Duodenal mucosa (tissue), 2 donors: ENCODE results near the gene ZG16.
"Not testable (repeated sequence)": the region's sequence is repeated elsewhere in the genome, so short reads cannot be mapped to it uniquely, and the experiment has no call there.

Source experiments
- H3K27ac ChIP-seq: one replicate; pipeline ENCODE4 v1.7.0; 2013; ENCODE audit warnings: low read depth, low read length
- H3K27me3 ChIP-seq, 2 donors: one replicate each; pipeline ENCODE4 v1.7.0; 2013; ENCODE audit warnings: low read length in 2 of 2, control low read depth in 1 of 2; ENCODE audit not compliant: insufficient read depth in 2 of 2, control insufficient read depth in 1 of 2
- H3K36me3 ChIP-seq, 2 donors: one replicate each; pipeline ENCODE4 v1.7.0; 2013; ENCODE audit warnings: low read length in 2 of 2, control low read depth in 1 of 2; ENCODE audit not compliant: insufficient read depth in 2 of 2, control insufficient read depth in 1 of 2
- H3K4me1 ChIP-seq, 2 donors: one replicate each; pipeline ENCODE4 v1.7.0; 2013; ENCODE audit warnings: low read length in 2 of 2, control low read depth in 1 of 2; ENCODE audit not compliant: insufficient read depth in 2 of 2, control insufficient read depth in 1 of 2
- H3K4me3 ChIP-seq, 2 donors: one replicate each; pipeline ENCODE4 v1.7.0; 2013; ENCODE audit warnings: low read length in 2 of 2, low read depth in 1 of 2
- H3K9ac ChIP-seq, 2 donors: one replicate each; pipeline ENCODE4 v1.7.0; 2013; ENCODE audit warnings: low read length in 2 of 2, low read depth in 1 of 2
- H3K9me3 ChIP-seq, 2 donors: one replicate each; pipeline ENCODE4 v1.7.0; 2013; ENCODE audit warnings: low read length in 2 of 2, control low read depth in 1 of 2; ENCODE audit not compliant: control insufficient read depth in 1 of 2

Gene ZG16, protein sequence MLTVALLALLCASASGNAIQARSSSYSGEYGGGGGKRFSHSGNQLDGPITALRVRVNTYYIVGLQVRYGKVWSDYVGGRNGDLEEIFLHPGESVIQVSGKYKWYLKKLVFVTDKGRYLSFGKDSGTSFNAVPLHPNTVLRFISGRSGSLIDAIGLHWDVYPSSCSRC

DNA sequence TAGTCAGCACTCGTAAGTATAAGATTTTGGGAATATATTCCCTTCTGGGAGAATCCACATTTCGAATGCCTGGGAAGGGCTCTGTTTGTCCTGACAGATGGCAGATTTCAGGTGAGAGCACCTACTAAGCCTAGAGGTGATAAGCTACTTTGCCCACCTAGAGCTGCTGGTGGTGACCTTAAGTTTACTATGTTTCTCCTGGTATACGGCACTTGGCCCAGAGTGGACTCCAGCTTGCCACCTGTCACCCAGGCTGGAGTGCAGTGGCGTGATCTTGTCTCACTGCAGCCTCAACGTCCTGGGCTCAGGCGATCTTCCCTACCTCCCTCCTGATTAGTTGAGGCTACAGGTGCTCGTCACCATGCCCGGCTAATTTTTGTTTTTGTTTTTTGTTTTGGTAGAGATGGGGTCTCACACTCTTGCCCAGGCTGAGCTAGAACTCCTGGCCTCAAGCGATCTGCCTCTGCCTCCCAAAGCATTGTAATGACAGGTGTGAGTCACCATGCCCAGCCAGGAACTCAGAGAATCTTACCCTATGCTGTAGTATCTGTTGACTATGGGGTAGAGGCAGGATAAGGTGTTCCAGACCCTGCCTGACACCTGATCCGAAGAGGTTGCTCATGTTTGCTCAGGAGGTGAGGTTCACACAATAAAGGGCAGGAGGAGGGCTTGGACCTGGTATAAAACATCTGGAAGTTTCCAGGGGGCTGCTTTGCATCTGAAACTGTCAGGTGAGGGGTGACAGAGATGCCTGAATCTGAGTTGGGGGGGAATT is at the start of gene ZG16:
Gene ZG16 (plus strand): TSS at position 681 of the 775 bp plus-strand sequence. CDS start 1,011 bp downstream, outside the sequence.
- Histone ChIP-seq H3K36me3 (peaks cover 0 to 13% of the 10 kb centered on the region in 2 donors), H3K4me3 (no peak within 1 kb of the TSS), H3K27me3 (no peaks in the 10 kb centered on the region), H3K27ac (no peak within 1 kb of the TSS), H3K9me3 (no peaks in the 10 kb centered on the region), H3K4me1 (peaks cover 0 to 8% of the 10 kb centered on the region in 2 donors), H3K9ac (no peak within 1 kb of the TSS)

DNA sequence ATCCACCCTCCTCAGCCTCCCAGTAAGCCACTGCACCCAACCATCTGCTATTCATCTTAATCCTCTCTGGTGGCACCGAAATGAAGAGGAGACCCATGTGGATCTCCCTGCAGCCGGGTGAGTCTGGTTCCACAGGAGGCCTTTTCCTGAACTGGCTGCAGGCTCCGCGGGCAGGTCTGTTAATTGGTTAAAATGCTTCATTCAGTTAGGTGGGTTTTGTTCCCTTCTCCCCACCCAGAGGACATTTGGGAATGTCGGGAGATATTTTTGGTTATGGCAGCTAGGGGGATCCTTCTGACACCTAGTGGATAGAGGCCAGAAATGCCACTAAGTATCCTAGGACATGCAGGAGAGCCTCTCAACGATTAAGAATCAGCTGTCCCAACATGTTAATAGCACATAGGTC is 48.9 kb upstream of the ZG16 start:
- Histone ChIP-seq H3K9ac (no peak overlapping the region), H3K27ac (no peak overlapping the region), H3K4me3 (no peak overlapping the region), H3K27me3 (no peaks in the 10 kb centered on the region), H3K36me3 (no peaks in the 10 kb centered on the region), H3K9me3 (no peaks in the 10 kb centered on the region), H3K4me1 (peaks cover 0 to 3% of the 10 kb centered on the region in 2 donors)

DNA sequence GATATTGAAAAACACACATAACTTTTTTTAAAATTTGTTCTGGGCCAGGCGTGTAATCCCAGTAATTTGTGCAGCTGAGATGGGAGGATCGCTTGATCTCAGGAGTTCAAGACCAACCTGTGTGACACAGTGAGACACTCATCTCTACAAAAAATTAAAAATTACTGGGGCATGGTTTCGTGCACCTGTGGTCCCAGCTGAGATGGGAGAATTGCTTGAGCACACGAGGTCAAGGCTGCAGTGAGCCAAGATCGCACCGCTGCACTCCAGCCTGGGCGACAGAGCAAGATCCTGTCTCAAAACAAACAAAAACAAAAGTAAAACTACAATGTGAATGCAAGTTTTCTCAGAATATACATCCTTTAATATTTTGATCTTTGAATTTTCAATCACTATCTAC is 47.4 kb upstream of the ZG16 start:
- Histone ChIP-seq H3K27me3 (no peaks in the 10 kb centered on the region), H3K27ac (peak overlapping the region; percentile 70)

DNA sequence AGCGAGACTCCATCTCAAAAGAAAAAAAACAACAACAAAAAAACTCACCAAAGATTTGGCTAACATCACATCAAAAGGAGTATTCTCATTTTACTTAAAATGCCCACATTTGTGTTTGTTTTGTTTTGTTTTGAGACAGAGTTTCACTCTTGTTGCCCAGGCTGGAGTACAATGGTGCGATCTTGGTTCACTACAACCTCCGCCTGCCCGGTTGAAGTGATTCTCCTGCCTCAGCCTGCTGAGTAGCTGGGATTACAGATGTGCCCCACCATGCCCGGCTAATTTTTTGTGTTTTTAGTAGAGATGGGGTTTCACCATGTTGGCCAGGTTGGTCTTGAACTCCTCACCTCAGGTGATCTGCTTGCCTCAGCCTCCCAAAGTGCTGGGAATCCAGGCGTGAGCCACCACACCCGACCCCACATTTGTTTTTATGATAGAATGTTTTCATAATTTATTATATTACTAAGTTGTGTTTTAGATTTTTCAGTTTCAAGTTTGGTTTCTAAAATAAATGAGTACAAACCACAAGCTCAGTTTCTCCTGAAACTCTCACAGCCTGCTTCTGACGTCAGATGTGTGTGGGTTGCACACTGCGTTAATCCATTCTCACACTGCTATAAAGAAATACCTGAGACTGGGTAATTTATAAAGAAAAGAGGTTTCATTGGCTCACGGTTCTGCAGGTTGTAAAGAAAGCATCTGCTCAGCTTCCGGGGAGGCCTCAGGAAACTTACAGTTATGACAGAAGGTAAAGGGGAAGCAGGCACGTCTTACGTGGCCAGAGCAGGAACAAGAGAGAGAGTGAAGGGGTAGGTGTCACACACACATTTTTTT is 46.1 kb upstream of the ZG16 start:
- not testable (repeated sequence) for H3K27ac ChIP-seq, H3K4me3 ChIP-seq, H3K27me3 ChIP-seq, H3K9ac ChIP-seq, H3K36me3 ChIP-seq, H3K9me3 ChIP-seq
- H3K4me1 ChIP-seq: peaks cover 9 to 11% of the 10 kb centered on the region in 2 donors

More for the DNA sequence above, 47.4 kb upstream of the ZG16 start:
- Histone ChIP-seq H3K36me3 (no peaks in the 10 kb centered on the region), H3K9ac (no peak overlapping the region), H3K9me3 (no peaks in the 10 kb centered on the region), H3K4me1 (peaks cover 0 to 3% of the 10 kb centered on the region in 2 donors), H3K4me3 (no peak overlapping the region)

DNA sequence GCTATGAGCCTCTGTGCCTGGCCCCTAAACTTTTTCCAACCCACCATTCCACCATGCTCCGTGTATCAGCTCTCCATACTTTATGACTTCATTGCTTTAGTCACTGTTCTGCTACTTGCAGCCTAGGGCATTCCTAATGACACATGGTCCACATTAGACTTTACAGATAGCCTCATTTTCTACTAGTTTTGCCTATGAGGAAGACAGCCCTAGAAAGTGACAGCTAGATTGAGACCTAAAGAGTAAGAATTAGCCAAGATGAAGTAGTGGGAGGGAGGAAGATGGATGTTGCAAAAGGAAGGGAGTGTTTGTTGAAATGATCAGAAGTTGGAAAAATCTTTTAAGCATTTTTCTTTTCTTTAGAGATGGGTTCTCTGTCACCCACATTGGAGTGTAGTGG is 43.3 kb upstream of the ZG16 start:
- Histone ChIP-seq H3K9ac (no peak overlapping the region), H3K4me3 (no peak overlapping the region), H3K9me3 (no peaks in the 10 kb centered on the region), H3K27ac (no peak overlapping the region), H3K27me3 (no peaks in the 10 kb centered on the region), H3K4me1 (peaks cover 22 to 24% of the 10 kb centered on the region in 2 donors), H3K36me3 (no peaks in the 10 kb centered on the region)

DNA sequence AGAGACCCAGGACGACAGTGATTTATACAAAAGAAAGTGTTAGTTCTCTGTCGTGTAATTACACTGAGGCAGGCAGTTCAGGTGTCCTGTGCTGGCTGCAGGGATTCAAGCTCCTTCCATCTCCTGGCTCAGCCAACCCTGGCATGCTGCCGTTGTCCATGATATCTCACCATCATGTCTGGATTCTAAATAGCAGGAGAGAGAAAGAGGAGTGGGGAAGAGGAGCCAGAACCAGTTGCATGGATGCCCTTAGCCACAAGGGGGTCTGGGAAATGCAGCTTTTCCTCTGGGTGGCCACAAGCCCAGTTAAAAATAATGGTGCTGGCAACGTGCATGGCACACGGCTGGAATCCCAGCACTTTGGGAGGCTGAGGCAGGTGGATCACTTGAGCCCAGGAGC is 41.9 kb upstream of the ZG16 start:
- Histone ChIP-seq H3K9me3 (no peaks in the 10 kb centered on the region), H3K9ac (no peak overlapping the region), H3K36me3 (no peaks in the 10 kb centered on the region), H3K4me3 (no peak overlapping the region), H3K27ac (no peak overlapping the region), H3K4me1 (peaks cover 20 to 31% of the 10 kb centered on the region in 2 donors), H3K27me3 (no peaks in the 10 kb centered on the region)

DNA sequence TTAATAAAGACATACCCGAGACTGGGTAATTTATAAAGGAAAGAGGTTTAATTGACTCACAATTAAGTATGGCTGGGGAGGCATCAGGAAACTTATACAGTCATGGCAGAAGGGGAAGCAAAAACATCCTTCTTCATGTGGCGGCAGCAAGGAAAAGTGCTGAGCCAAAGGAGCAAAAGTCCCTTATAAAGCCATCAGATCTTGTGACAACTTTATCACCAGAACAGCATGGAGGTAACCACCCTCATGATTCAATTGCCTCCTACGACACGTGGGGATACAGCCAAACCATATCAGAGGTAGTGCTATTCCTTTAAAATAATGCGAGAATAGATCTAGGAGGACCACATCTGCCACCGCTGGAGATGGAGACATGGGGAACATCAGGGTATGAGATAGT is 41.3 kb upstream of the ZG16 start:
- Histone ChIP-seq H3K27ac (no peak overlapping the region), H3K4me1 (peaks cover 18 to 31% of the 10 kb centered on the region in 2 donors), H3K4me3 (no peak overlapping the region), H3K9ac (no peak overlapping the region), H3K36me3 (no peaks in the 10 kb centered on the region), H3K27me3 (no peaks in the 10 kb centered on the region), H3K9me3 (no peaks in the 10 kb centered on the region)

DNA sequence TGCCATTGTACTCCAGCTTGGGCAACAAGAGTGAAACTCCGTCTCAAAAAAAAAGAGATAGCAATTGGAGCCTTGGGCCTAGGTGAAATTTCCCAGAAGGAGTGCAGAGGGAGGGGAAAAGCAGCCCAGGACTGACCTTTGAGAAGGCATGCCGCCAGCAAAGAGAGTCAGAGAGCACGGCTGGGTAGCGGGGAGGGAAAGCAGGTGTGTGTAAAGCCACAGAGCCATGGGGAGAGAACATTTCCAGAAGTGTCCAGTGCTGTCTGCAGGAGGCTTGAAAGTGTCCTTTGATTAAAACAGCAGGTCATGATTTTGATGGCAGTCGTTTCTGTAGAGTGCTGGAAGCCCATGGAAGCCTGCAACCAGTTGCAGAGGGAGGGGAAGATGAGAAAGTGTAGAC is 40.3 kb upstream of the ZG16 start:
- no peak overlapping the region for H3K4me3 ChIP-seq
- H3K9me3 ChIP-seq: no peaks in the 10 kb centered on the region
- no peak overlapping the region for H3K27ac ChIP-seq
- peaks cover 18 to 31% of the 10 kb centered on the region in 2 donors for H3K4me1 ChIP-seq
- peak overlapping the region in 1 of 2 donors; percentile 16 for H3K9ac ChIP-seq
- no peaks in the 10 kb centered on the region for H3K27me3 ChIP-seq
- no peaks in the 10 kb centered on the region for H3K36me3 ChIP-seq

DNA sequence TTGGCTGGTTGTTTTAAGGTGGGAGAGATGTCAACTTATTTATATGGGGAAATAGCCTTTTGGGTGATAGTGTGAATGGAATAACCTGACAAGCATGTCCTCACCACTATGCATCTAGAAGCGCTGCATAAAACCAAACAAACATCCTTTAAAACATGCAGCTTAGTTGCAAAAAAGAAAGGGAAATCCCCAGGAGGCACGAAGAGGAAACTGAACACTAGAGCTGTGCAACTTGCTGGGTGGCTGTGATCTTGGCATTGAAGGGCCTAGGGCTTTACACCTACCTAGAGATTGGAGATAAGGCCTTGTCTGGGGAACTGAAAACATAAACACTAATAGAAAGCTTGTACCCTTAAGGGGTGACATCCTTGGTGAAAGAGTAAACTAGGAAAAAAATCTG is 39.5 kb upstream of the ZG16 start:
- Histone ChIP-seq H3K27ac (no peak overlapping the region), H3K9me3 (no peaks in the 10 kb centered on the region)

More for the DNA sequence above, 39.5 kb upstream of the ZG16 start:
- Histone ChIP-seq H3K9ac (no peak overlapping the region), H3K4me1 (peaks cover 18 to 31% of the 10 kb centered on the region in 2 donors), H3K27me3 (no peaks in the 10 kb centered on the region), H3K4me3 (no peak overlapping the region), H3K36me3 (no peaks in the 10 kb centered on the region)
